COLO668 (cell line): ENCODE results near the gene ELP6.
"Not testable (repeated sequence)": the region's sequence is repeated elsewhere in the genome, so short reads cannot be mapped to it uniquely, and the experiment has no call there.

Experiments
- DNase-seq: peaks from one replicate; lab custom pipeline; 2025; ENCODE audit not compliant: unreplicated experiment; lab: John Stamatoyannopoulos, UW

Gene ELP6

DNA sequence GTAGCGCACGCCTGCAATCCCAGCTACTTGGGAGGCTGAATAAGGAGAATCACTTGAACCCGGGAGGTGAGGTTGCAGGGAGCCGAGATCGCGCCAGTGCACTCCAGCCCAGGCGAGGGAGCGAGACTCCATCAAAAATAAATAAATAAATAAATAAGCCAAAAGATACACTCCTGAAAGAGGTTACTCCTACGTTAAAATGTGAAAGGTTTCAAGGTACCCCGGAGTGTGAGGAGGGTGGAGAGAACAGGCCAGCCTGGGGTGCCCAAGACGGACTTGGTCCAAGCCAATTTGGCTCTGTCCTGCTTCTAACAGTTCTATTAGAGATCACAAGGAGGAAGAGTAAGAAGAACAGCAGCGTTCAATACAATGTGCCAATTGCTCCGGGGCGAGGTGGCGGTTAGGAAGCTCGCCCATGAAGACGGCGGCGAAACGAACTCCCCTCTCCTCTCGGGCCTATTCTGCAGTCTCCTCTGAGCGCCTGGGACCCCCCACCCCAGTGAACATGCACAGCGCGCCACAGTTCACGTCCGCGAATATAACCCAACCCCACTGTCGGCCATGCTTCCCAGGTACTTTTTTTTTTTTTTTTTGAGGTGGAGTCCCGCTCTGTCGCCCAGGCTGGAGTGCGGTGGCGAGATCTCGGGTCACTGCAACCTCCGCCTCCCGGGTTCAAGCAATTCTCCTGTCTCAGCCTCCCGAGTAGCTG, 942 bp downstream of the ELP6 start:
- DNase-seq, result peak; percentile 6

DNA sequence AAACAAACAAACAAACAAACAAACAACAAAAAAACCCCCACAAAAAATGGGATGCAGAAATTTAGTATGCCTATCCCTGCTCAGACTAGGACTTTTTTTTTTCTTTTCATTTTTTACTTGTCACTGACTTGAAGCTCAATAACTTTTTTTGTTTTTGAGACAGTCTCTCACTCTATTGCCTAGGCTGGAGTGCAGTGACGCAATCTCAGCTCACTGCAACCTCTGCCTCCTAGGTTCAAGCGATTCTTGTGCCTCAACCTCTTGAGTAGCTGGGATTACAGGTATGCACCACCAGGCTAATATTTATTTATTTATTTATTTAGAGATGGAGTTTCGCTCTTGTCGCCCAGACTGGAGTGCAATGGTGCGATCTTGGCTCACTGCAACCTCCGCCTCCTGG, 8.2 kb downstream of the ELP6 start:
- DNase-seq, result not testable (repeated sequence)

DNA sequence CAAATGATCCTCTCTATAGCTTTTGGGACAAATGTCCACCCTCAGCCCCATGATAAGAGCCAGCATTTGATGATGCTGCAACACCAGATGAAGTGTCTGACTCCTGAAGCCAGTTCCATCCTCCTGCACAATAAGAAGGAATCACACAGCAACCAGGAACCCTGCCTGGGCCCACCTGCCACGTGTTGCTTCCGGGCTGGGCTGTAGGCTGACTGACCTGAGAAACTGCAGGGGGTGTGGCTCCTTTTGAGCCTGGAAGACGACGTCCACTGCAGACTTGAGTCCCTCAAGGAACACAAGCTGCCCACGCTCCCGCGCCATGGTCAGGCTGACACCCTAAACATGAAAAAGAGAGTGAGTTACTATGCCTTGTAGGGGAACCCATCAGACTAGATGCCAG, 9.4 kb downstream of the ELP6 start:
- DNase-seq, result no peak

DNA sequence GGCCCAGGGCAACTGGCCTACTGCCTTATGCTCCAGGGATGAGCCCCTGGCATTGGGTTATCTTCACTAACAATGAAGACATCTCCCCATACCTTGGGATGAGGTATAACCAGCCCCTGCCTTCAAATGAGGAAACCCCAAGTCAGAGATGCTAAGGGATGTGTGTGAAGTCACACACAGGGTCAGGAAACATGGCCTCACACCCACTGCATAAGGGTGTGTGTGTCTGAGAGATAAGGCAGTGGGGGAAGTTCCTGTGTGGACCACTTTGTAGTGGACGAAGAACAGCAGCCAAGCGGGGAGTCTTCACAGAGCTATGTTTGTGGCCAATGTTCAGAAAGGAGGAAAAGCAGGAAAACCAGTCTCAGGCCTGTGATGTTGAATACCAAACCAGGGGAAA, 10.5 kb downstream of the ELP6 start:
- DNase-seq, result no peak

DNA sequence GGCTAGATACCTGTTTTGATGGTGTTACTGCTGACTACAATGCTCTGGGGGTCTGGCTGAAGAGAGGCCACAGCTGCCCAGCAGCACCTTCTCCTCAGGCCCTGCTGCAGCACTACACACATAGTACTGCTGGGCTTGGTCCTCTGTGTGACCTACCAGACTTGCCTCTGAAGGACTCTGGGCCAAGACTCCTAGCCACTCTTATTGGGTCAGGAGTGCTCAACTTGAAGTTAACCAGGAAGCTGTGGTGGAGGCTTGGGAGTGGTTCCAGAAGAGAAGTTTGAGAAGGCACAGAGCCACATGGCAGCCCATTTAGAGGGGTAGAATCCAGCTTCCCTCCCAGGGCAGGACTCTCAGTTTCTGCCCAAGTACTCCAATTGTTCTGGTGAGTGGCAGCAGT, 16.6 kb downstream of the ELP6 start:
- DNase-seq, result no peak

DNA sequence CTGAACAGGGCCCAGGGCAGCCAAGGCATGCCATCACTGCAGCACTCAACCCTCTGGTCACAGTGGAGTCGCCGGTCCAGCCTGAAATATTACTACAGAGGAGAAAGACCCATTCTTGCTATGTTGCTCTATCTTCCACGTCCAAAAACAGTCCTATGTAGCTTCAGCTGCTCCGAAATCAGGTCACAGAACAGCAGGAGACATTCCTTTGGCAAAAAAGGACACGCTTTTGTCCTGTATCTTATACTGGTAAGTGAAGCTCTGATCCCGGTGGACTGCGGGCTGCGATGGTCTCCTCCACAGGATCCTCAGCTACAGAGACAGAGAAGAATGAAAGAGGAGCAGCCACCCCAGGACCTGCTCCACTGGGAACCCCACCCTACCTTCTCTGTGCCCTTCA, 17.6 kb downstream of the ELP6 start:
- DNase-seq, result no peak

DNA sequence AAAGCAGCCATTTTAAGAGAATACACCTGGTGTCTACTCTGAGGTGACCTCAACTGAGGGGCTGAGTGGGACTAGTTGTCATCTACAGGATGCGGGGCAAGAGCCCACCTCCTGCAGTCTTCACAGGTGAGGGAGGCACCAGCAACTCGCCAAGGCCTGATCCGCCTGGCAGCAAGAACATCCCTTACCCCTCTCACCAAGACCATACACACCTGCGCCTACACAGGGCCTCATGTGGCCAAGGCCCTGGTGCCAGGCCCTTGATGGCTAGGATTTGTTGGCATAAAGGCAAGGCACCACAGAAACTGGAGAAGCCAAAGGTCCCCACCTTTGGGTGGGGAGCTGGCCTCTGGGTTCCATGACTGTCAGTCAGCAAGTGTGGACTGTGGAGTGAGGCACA, 18.4 kb downstream of the ELP6 start:
- no peak for DNase-seq

DNA sequence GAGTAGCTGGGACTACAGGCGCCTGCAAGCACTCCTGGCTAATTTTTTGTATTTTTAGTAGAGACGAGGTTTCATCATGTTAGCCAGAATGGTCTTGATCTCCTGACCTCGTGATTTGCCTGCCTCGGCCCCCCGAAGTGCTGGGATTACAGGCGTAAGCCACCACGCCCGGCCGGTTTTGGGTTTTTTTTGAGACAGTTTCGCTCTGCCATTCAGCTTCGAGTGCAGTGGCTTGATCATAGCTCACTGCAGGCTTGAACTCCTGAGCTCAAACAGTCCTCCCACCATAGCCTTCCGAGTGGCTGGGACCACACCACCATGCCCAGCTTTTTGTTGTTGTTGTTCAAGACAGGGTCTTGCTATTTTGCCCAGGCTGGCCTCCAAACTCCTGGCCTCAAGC, 21.7 kb downstream of the ELP6 start:
- no peak for DNase-seq

DNA sequence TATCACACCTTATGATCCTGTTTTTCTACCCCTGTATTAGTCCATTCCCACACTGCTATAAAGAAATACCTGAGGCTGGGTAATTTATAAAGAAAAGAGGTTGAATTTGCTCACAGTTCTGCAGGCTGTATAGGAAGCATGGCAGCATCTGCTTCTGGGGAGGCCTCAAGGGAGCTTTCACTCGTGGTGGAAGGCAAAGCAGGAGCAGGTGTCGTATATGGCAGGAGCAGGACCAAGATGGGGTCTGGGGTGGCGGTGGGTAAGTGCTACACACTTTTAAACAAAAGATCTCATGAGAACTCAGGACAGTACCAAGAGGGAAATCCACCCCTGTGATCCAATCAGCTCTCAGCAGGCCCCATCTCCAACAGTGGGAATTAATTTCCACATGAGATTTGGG, 22.3 kb downstream of the ELP6 start:
- no peak for DNase-seq

DNA sequence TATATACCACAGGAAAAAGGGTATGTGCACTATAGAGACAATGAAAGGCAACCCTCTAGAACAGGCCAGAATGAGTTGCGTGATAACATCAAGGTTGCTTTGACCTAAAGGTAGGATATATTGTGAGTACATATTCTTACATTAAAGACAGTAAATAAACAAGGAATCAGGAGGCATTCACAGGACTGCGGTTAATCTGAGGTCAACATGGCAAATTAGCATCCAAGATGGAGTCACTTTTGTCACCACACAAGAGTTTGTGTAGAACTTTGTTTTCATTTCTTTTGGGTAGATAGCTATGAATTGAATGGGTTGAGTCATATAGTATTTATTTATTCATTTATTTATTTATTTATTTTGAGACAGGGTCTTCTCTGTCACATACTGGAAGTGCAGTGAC, 26.2 kb downstream of the ELP6 start:
- no peak for DNase-seq

DNA sequence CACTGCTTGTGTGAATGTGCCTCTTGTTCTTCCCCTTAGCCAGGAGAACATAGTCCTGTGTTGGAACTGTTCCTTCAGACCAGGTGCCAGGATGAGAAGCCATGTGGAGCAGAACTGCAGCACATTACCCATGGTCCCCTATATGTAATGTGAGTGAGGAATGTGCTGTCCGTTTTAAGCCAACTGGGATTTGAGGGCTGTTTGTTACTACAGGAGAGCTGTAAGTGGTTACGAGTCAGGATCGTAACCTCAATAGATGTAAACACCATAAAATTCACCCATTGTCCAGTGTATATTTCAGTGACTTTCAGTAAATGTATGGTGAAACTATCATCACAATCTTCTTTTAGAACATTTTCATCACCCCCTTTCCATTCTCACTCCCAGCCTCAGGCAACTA, 27.7 kb downstream of the ELP6 start:
- DNase-seq, result no peak

DNA sequence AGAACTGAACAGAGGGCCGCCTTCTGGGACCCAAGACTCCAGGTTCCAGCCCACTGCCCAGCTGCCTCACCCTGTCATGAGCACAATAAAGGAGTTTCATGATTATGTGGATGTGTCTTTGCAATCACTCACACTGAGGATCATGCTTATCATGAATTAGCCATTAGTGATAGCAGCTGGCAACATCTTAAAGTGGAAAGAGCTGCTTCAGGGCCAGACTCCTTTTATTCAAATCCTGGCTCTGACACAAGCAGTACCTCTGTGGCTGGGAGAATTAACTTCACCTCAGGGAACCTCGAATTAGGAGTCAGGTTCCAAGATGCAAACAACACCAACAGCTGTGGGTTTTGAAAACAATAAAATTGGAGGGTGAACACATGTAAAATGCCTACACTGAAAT, 31.1 kb downstream of the ELP6 start:
- DNase-seq, result no peak

DNA sequence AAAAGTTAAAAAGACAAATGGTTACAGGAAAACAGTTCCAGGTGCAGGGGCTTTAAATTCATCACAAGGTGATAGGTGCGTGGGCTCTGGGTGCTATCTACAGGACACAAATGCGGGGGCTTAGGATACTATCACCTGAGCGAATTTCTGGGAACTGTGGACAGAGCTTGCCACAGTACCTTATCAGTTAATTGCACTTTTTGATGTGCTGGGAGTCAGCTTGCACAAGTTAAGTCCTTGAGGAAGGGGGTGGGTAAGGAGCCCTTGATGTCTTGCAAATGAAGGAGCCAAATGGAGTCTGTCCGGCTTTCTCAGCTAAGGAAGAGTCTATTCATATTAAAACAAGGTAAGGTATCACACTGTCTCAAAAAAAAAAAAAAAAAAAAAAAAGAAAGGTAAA, 31.7 kb downstream of the ELP6 start:
- not testable (repeated sequence) for DNase-seq

DNA sequence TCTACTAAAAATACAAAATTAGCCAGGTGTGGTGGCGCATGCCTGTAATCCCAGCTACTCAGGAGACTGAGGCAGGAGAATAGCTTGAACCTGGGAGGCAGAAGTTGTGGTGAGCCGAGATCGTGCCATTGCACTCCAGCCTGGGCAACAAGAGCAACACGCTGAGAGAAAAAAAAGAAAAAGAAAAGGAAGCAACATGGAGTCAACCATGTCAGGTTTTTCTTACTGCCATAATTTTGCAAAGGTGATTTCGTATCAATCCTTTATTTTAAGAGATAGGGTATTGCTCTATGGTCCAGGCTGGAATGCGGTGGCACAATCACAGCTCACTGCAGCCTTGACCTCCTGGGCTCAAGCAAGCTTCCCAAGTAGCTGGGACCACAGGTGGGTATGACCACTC, 33.2 kb downstream of the ELP6 start:
- DNase-seq, result not testable (repeated sequence)

DNA sequence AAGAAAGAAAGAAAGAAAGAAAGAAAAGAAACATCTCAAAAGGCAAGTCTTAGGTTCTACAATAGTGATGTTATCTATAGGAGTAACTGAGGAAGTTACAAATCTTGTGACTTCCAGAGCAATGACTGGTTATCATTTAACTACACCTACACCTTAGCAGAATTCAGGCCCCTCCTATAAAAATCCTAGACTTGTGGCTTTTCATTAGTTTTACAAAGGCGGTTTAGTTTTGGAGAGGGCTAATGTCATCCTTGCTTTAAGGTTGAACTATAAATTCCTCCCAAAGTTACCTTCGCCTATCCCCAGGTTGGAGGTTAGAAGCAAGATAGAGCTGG, 33.7 kb downstream of the ELP6 start:
- no peak for DNase-seq

DNA sequence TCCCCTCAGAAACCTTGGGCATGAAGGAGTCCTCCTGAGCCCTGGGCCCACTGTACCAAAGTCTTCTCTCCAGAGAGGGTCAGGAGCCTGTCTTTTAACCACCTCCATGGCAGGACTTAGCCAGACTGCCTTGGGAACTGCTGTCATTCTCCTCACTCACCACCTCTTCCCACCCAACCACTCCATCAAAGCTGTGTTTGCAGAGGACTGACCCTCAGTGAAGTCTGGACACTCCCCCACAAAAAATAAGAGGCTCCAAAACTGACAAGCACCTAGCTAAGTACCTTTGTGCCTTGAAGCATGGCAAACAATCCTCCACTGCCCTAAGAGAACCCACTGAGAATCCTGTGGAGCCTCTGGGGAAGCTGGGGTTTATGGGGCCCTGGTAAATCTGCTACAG, 35.5 kb downstream of the ELP6 start:
- DNase-seq, result no peak

DNA sequence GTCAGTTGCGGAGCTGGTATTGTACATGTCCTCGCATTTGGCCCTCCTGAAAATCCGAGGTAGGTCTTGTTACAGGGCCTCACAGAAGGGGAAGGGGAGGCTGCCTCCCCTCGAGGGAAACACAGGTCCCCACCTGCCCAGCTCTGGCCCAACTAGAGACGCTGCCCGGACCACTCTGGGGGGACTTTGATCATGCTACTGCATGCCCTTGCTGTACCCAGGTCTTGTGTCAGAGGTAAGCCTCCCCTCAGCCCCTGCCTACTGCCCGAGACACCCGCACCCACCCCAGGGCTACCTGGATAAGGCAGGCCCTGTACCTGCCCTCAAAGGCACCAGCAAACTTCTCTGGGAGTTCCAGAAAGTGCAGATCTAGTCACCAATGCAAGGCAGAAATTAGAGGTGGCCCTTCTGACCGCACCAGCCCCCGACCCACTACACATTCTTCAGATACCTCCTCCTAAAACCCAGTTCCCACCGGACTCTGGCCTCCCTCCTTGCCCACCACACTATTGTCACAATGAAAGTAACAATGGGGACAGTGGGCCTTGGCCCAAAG, 36.8 kb downstream of the ELP6 start:
- DNase-seq, result no peak

DNA sequence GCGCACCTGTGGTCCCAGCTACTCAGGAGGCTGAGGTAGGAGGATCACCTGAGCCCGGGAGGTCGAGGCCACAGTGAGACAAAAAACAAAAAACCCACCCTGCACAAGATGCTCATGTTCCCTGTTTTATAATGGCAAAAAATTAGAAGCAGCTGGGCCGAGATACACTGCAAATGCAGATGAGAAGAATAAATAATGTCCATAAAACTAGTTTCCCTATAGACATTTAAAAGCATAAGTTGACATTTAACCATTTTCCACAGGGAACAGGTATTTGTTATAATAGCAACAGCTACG, 37.2 kb downstream of the ELP6 start:
- no peak for DNase-seq

DNA sequence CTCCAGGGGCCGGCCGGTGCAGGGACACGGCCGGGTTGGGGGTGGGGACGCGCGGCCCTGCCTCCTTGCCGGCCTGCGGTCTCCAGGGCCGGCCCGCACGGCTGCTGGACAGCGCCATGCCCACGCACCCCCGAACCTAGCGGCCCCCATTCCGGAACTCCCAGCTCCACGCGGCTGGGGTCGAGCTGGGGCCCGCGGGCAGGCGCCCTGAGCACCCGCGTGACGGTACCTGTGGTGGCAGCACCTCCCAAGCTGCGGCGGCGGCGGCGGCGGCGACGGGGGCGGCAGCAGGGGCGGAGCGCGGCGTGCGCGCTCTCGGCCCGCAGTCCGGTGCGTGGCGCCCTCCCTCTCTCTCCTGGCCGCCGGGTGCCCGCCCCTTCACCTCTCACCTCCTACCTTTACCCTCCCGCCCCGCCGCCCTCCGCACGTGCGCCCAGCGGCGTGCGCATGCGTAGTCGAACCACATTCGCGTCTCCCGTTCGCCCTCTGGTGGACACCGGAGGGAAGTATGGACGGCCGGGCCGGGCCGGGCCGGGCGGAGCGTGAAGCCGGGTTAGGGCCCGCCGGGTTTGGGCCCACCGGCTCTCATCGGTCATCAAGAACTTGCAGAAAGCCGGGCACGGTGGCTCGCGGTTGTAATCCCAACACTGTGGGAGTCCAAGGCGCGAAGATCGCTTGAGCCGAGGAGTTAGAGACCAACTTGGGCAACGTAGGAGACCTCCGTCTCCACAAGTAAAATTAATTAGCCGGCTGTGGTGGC, 37.8 kb downstream of the ELP6 start, which contains the start of gene SCAP:
TSS of gene SCAP (minus strand) at position 372 of the 760 bp plus-strand sequence. CDS start 32,948 bp downstream, outside the sequence.
- peak; percentile 91 for DNase-seq

DNA sequence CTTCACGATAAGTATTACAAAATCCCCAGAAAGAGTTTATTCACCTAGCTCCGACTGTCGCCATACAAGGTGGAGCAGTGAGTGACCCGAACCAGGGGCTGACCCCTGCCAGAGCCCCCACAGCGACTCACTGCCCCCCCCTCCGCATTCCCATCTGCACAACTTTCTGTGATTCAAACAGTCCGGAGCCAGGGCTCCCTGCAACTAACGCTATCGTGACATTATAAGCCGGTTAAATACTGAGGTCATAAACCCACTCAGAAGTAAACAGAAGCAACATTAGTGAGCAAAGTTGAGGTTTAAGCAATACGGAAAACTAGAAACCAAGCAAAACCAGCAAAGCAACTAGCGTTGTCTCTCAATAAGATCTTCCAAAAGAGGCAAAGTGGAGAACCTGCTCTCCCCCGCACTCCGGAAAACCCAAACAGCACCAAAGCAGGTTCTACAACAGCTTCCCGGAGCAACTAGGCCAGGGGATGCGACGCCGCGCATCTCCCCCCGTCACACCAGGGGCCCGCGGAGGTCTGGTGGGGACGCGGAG, 38.4 kb downstream of the ELP6 start:
- DNase-seq, result no peak

DNA sequence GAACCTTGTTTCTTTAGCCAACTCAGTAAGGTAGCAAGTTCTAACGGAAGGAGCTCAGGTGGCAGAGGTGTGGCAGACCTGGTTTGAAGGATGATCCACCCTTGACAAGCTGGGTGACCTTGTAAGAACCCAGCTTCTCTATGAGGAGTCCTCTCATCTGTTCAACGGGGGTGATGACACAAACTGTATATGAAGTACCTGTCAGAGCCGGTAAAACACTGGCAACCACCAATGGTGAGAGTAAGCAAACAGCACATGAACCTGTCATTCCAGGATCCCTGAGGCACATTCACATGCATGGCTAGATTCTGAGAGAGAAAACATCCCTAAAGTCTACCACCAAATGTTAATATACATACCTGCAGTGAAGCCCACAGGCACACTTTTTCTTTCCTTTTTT, 40.1 kb downstream of the ELP6 start:
- peak; percentile 5 for DNase-seq

DNA sequence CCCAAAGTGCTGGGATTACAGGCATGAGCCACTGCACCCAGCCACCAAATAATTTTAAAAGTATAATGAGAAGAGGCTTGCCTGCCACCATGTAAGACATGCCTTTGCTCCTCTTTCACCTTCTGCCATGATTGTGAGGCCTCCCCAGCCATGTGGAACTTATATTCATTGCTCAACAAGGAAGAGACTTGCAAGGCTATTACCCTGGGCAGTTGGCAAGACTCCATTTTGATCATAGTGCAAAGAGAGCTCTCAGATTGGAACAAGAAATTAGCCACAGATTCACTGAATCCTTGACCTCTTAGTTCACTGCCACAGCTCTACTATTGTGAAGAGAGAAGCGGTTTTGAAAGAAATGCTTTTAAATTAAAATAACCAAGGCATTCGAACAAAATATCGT, 43.9 kb downstream of the ELP6 start:
- no peak for DNase-seq
